ENCODE measurements around the gene NPHP4.

The NPHP4 gene

DNA sequence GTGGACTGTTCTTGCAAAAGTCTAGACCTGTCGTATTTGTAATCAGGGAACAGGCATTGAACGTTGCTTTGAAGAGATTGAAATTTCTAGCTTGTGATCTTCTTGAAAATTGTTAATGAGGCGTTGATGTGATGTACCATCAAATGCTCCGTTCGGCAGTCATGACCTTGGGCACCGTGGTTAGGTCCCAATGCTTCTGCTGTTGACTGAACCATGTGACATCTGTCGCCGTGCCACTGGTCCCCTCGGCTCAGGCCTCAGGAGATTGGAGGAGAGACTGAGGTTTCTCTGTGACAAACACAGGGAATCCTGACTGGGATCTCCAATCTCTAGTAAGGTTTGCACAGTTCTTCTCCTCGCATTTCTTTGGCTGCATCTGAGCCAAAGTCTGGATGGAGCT, 35.4 kb upstream of the NPHP4 start:
- TF ChIP-seq CTCF (IDR thresholded peaks at IDR 0.05; ENCODE audit: low read length) (no peak), EZH2phosphoT487 (IDR thresholded peaks at IDR 0.05; ENCODE audit: low read length) (no peak), EZH2 (optimal IDR thresholded peaks at IDR 0.05; ENCODE audit: low read depth, low read length) (no peak)
- H3K9me2 ChIP-seq (replicated peaks; ENCODE audit: insufficient read depth, low read length): no peaks in the 10 kb centered on the region
- H3F3A ChIP-seq (ENCODE audit: insufficient read depth, low read length): peaks cover 21% of the 10 kb centered on the region
- H3K36me3 ChIP-seq (replicated peaks; ENCODE audit: insufficient read depth, low read length): 0 out of 2 replicates have a peak, but pooled peaks cover 5% of the 10 kb centered on the region
- H3K4me1 ChIP-seq (ENCODE audit: low read length): peaks cover 24% of the 10 kb centered on the region
- no peak for DNase-seq
- peak overlapping the region; percentile 73; the same call in 1 of the 2 replicates for H3K4me3 ChIP-seq (ENCODE audit: low read length)
- H2AFZ ChIP-seq (ENCODE audit: low read length): no peak overlapping the region
- no peaks in the 10 kb centered on the region for H3K9me3 ChIP-seq (replicated peaks; ENCODE audit: insufficient read depth, low read length)
- H3K9ac ChIP-seq (ENCODE audit: low read length): no peak overlapping the region
- peak overlapping the region; percentile 96; the same call in 1 of the 2 replicates for H3K4me2 ChIP-seq (ENCODE audit: low read depth, low read length)
- H3K27me3 ChIP-seq (replicated peaks; ENCODE audit: insufficient read depth, low read length): no peaks in the 10 kb centered on the region
- peaks cover 80% of the 10 kb centered on the region for H3K79me2 ChIP-seq (ENCODE audit: low read length)
- H3K27ac ChIP-seq (ENCODE audit: low read length): no peak overlapping the region
- peaks cover 9% of the 10 kb centered on the region; the same call in 1 of the 2 replicates for H4K20me1 ChIP-seq (ENCODE audit: insufficient read depth, low read length)

DNA sequence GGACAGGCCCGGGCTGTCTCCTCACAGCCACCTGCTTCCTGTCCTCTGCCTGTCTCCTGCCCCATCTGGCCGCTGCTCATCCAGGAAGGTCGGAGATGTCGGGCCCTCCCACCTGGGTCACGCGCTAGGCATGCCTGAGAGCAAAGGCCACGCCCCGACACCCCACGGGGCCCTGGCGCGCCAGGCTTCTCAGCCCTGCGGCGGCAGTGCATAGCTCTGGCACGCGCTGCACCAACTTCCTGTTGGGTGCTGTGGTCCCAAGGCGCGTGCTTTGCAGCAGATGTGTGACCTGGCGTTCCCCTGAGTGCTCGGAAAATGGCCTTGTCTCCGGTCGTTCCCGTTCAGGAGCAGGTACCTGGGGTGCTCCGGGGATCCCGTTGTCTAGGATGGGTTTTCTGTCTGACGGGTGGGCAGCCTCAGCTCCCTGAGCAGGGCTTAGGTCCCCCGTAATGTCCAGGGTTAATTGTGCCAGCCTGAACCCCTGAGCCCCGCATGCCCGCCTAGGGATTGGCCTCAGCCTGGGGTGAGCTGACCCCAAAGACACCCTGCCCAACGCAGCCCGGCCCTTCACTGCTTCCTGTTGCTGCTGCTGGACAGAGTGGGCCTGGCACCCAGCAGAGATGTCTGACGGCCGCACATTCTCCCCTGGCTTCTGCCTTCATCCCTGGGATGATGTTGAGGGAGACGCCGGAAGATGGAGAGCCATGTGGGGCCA, 34.0 kb upstream of the NPHP4 start:
- peak overlapping the region; percentile 69 for H3K9ac ChIP-seq (ENCODE audit: low read length)
- H3K79me2 ChIP-seq (ENCODE audit: low read length): peaks cover 66% of the 10 kb centered on the region
- H3K9me2 ChIP-seq (replicated peaks; ENCODE audit: insufficient read depth, low read length): no peaks in the 10 kb centered on the region
- peaks cover 5% of the 10 kb centered on the region; the same call in 1 of the 2 replicates for H3K36me3 ChIP-seq (replicated peaks; ENCODE audit: insufficient read depth, low read length)
- peak overlapping the region; percentile 24; the same call in 1 of the 2 replicates for H2AFZ ChIP-seq (ENCODE audit: low read length)
- no peaks in the 10 kb centered on the region for H4K20me1 ChIP-seq (ENCODE audit: insufficient read depth, low read length)
- peak overlapping the region; percentile 96 for H3K4me2 ChIP-seq (ENCODE audit: low read depth, low read length)
- TF ChIP-seq EZH2 (optimal IDR thresholded peaks at IDR 0.05; ENCODE audit: low read depth, low read length): no peak
- no peak for TF ChIP-seq CTCF (IDR thresholded peaks at IDR 0.05; ENCODE audit: low read length)
- TF ChIP-seq EZH2phosphoT487 (IDR thresholded peaks at IDR 0.05; ENCODE audit: low read length): no peak
- H3K27me3 ChIP-seq (replicated peaks; ENCODE audit: insufficient read depth, low read length): no peaks in the 10 kb centered on the region
- H3K4me3 ChIP-seq (ENCODE audit: low read length): peak overlapping the region; percentile 73
- no peaks in the 10 kb centered on the region for H3K9me3 ChIP-seq (replicated peaks; ENCODE audit: insufficient read depth, low read length)
- H3K27ac ChIP-seq (ENCODE audit: low read length): peak overlapping the region; percentile 77; the same call in 1 of the 2 replicates
- peak; percentile 97 for DNase-seq
- peaks cover 24% of the 10 kb centered on the region for H3K4me1 ChIP-seq (ENCODE audit: low read length)
- H3F3A ChIP-seq (ENCODE audit: insufficient read depth, low read length): peaks cover 21% of the 10 kb centered on the region

- peak overlapping the region; percentile 73 for H3K4me3 ChIP-seq (ENCODE audit: low read length)
- peak; percentile 47 for DNase-seq
- no peaks in the 10 kb centered on the region for H3K9me2 ChIP-seq (replicated peaks; ENCODE audit: insufficient read depth, low read length)
- peaks cover 21% of the 10 kb centered on the region for H3F3A ChIP-seq (ENCODE audit: insufficient read depth, low read length)
- peak overlapping the region; percentile 69 for H3K9ac ChIP-seq (ENCODE audit: low read length)
- no peak for TF ChIP-seq CTCF (IDR thresholded peaks at IDR 0.05; ENCODE audit: low read length)
- no peak for TF ChIP-seq EZH2phosphoT487 (IDR thresholded peaks at IDR 0.05; ENCODE audit: low read length)
- TF ChIP-seq EZH2 (optimal IDR thresholded peaks at IDR 0.05; ENCODE audit: low read depth, low read length): no peak
- H4K20me1 ChIP-seq (ENCODE audit: insufficient read depth, low read length): no peaks in the 10 kb centered on the region
- peaks cover 59% of the 10 kb centered on the region for H3K79me2 ChIP-seq (ENCODE audit: low read length)
- H3K36me3 ChIP-seq (replicated peaks; ENCODE audit: insufficient read depth, low read length): peaks cover 3% of the 10 kb centered on the region; the same call in 1 of the 2 replicates
- H3K9me3 ChIP-seq (replicated peaks; ENCODE audit: insufficient read depth, low read length): no peaks in the 10 kb centered on the region
- no peak overlapping the region for H2AFZ ChIP-seq (ENCODE audit: low read length)
- peak overlapping the region; percentile 96 for H3K4me2 ChIP-seq (ENCODE audit: low read depth, low read length)
- peak overlapping the region; percentile 77 for H3K27ac ChIP-seq (ENCODE audit: low read length)
- H3K4me1 ChIP-seq (ENCODE audit: low read length): peaks cover 24% of the 10 kb centered on the region
- no peaks in the 10 kb centered on the region for H3K27me3 ChIP-seq (replicated peaks; ENCODE audit: insufficient read depth, low read length)
Observed at GRCh38 chr1:6025269-6026094, 33.3 kb upstream of the NPHP4 start.

Measured in MM.1S (cell line).